GM12878 (cell line): Measurements from ENCODE around the gene H1-8. TPM values are rescaled to one million over a fixed set of nuclear protein-coding genes. Genes with fewer than 3 reads are reported as not detected.

ENCODE experiments used
- ATAC-seq: fragments of 200-7000 bp; cut with Tn5 transposase; 3 replicates; pipeline ENCODE4 v1.9.1; 2020; ENCODE audit warnings: mild to moderate bottlenecking, moderate library complexity
- BruUV-seq: library from RNA; stranded (reverse); fragments of 400-500 nt; replicated peaks from 2 replicates; lab custom pipeline; 2021; lab: Mats Ljungman, UMichigan
- CTCF ChIA-PET: fragments of 300-600 bp; sonication (Branson Sonifier 250); formaldehyde crosslinking; extraction: SDS; loops from one replicate; lab custom pipeline; 2021; ENCODE audit warnings: inconsistent platforms; lab: Yijun Ruan, JAX
- POLR2A ChIA-PET: fragments of 350-600 bp; formaldehyde crosslinking; extraction: SDS; loops from one replicate; lab custom pipeline; 2021; ENCODE audit warnings: inconsistent platforms; lab: Charles Lee
- RAD21 ChIA-PET: fragments of 300-600 bp; sonication (Branson Sonifier 250); formaldehyde crosslinking; loops from one replicate; lab custom pipeline; 2023; ENCODE audit warnings: antibody characterized with exemption; ENCODE audit not compliant: unreplicated experiment; lab: Charles Lee
- SMC1A ChIA-PET: fragments of 300-600 bp; sonication (Branson Sonifier 250); formaldehyde crosslinking; loops from one replicate; lab custom pipeline; 2023; ENCODE audit not compliant: unreplicated experiment, uncharacterized antibody; lab: Charles Lee
- DNase-seq: peaks from one replicate; pipeline ENCODE4 v3.0.0-alpha.2; 2011; ENCODE audit warnings: low read depth, low spot score
- FAIRE-seq: peaks from 3 replicates; lab custom pipeline; 2011; peaks lifted over from hg19 to GRCh38; lab: Jason Lieb, UNC
- H2AFZ ChIP-seq: 2 replicates; pipeline ENCODE4 v1.6.0; 2011; ENCODE audit warnings: low read depth, low read length, control low read depth; ENCODE audit not compliant: control insufficient read depth
- H3K27ac ChIP-seq: 2 replicates; pipeline ENCODE4 v1.5.1; 2011; ENCODE audit warnings: control low read depth; ENCODE audit not compliant: control insufficient read depth, insufficient read depth
- H3K27me3 ChIP-seq, 2 experiments: replicated peaks in 1 of 2; 2 replicates each; pipeline versions ENCODE4 v1.6.0 to v1.6.1; 2011; ENCODE audit warnings: low read length in 1 of 2; ENCODE audit not compliant: control insufficient read depth in 2 of 2, insufficient read depth in 2 of 2
- H3K36me3 ChIP-seq, 2 experiments: 2 replicates each; pipeline ENCODE4 v1.5.1; 2011; ENCODE audit warnings: low read length in 1 of 2; ENCODE audit not compliant: control insufficient read depth in 2 of 2, insufficient read depth in 2 of 2
- H3K4me1 ChIP-seq: 2 replicates; pipeline ENCODE4 v1.6.1; 2011; ENCODE audit warnings: mild to moderate bottlenecking, low read length, moderate library complexity, mixed read lengths; ENCODE audit not compliant: control insufficient read depth, insufficient read depth
- H3K4me2 ChIP-seq: 2 replicates; pipeline ENCODE4 v1.6.0; 2011; ENCODE audit warnings: control low read depth; ENCODE audit not compliant: control insufficient read depth, insufficient read depth
- H3K4me3 ChIP-seq: fragments of 200-600 bp; sonication (generic); 2 replicates; pipeline ENCODE4 v1.5.1; 2016
- H3K79me2 ChIP-seq: 2 replicates; pipeline ENCODE4 v1.6.0; 2011; ENCODE audit warnings: low read length; ENCODE audit not compliant: control insufficient read depth, insufficient read depth
- H3K9ac ChIP-seq: 2 replicates; pipeline ENCODE4 v1.8.0; 2011; ENCODE audit warnings: low read length, control low read depth, mixed read lengths; ENCODE audit not compliant: control insufficient read depth, insufficient read depth
- H3K9me3 ChIP-seq: replicated peaks from 3 replicates; pipeline ENCODE4 v1.5.1; 2011; ENCODE audit warnings: mild to moderate bottlenecking, low read length; ENCODE audit not compliant: control insufficient read depth, insufficient read depth
- H4K20me1 ChIP-seq: 2 replicates; pipeline ENCODE4 v1.6.0; 2011; ENCODE audit not compliant: control insufficient read depth, insufficient read depth
- IRF4 ChIP-seq: IDR thresholded peaks from 2 replicates; pipeline ENCODE4 v1.6.1; 2011; ENCODE audit warnings: low read depth, low read length
- MXI1 ChIP-seq: fragments of 150-350 bp; IDR thresholded peaks from 2 replicates; pipeline ENCODE4 v1.6.1; 2011; ENCODE audit warnings: low read depth, mild to moderate bottlenecking, inconsistent platforms, low read length, improper control_type of control experiment
- NBN ChIP-seq: fragments of 450-650 bp; IDR thresholded peaks from 2 replicates; pipeline ENCODE4 v1.6.1; 2016
- SUZ12 ChIP-seq: fragments of 200-600 bp; sonication (generic); IDR thresholded peaks from one replicate; pipeline ENCODE4 v1.6.1; 2018; ENCODE audit warnings: antibody characterized with exemption, mild to moderate bottlenecking; ENCODE audit not compliant: unreplicated experiment
- TAF1 ChIP-seq: IDR thresholded peaks from 2 replicates; pipeline ENCODE4 v1.6.1; 2011; ENCODE audit warnings: mild to moderate bottlenecking, low read depth, low read length, borderline replicate concordance
- TCF3 ChIP-seq: IDR thresholded peaks from 2 replicates; pipeline ENCODE4 v1.6.1; 2012; ENCODE audit warnings: low read depth, mild to moderate bottlenecking, low read length, borderline replicate concordance; ENCODE audit not compliant: insufficient read depth
- ZNF24 ChIP-seq: fragments of 450-650 bp; IDR thresholded peaks from 2 replicates; pipeline ENCODE4 v1.6.1; 2017; ENCODE audit warnings: antibody characterized with exemption, mild to moderate bottlenecking
- ZNF622 ChIP-seq: fragments of 450-650 bp; IDR thresholded peaks from 2 replicates; pipeline ENCODE4 v1.6.1; 2017; ENCODE audit warnings: mild to moderate bottlenecking, inconsistent platforms
- WGBS: methylation state at CpG from one replicate; pipeline ENCODE4 v1.1.6; 2016; ENCODE audit warnings: low lambda C conversion rate; ENCODE audit not compliant: insufficient replicate concordance, insufficient coverage; ENCODE audit errors: missing lambda C conversion rate; 5-methylcytosine and 5-hydroxymethylcytosine counted together
- in situ Hi-C: fragments of 300-500 bp; cut with MboI; formaldehyde crosslinking; loops from 9 replicates; pipeline ENCODE4 v1.14.3; 2018; ENCODE audit warnings: mixed read lengths
- intact Hi-C: fragments of 100-400 bp; cut with micrococcal nuclease; formaldehyde crosslinking; loops from one replicate; pipeline ENCODE4 v1.14.2; 2022; ENCODE audit not compliant: unreplicated experiment
- polyA plus RNA-seq, 11 experiments: library from polyadenylated mRNA; depleted of rRNA in 4 of 11; unstranded in 6 of 11; stranded (reverse) in 5 of 11; fragments of >200 nt; fragmentation: Nextera tagmentation in 4 of 11; fragmentation: Illumina TruSeq in 1 of 11; extraction: Ambion mirVana in 4 of 11; extraction: Trizol in 1 of 11; gene quantifications; 1 replicate in 1 of 11; 2 replicates in 10 of 11; pipeline versions ENCODE4 v1.2.1 to v1.2.3, GENCODE V29; 2011 to 2016; ENCODE audit warnings: inconsistent platforms in 2 of 11, missing spikeins in 2 of 11, low read depth in 1 of 11
- total RNA-seq, 4 experiments: library from RNA; depleted of rRNA in 3 of 4; stranded (reverse); fragments of >200 nt in 3 of 4; fragmentation: Illumina TruSeq in 1 of 4; extraction: Trizol in 1 of 4; gene quantifications; 2 replicates each; pipeline versions ENCODE4 v1.2.1 to v1.2.3, GENCODE V29; 2013 to 2021
- TF ChIP-seq, protein P1 (sequence below): fragments of 450-650 bp; IDR thresholded peaks from 2 replicates; pipeline ENCODE4 v1.6.1; 2017; ENCODE audit warnings: low read depth, mild to moderate bottlenecking, moderate library complexity

Gene H1-8
- total and polyA plus RNA-seq, 10 of the 15 experiments (the other 5 are each of a cell fraction or from before 2014, with no cell fraction given), result not detected

DNA sequence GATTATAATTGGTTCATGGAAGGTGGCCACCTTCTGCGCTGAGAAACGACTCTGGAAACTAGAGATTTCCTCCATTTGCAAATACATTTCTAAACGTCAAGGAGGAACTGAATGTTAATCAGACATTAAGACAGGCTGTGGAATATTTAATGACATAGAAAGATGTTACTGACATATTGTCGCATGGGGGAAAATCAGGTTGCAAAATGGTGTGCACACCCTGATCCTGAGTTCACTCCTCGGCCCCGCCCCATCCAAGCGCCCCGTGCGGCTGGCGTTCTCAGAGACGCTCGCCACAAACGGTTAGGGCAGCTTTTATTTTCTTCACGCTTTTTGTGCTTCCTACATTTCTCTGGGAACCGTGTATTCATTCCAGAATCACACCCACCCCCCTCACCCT is 10.7 kb downstream of the H1-8 start:
- H3K9ac ChIP-seq, result no peak overlapping the region
- in situ Hi-C loops, result no loop called here
- H3K36me3 ChIP-seq, result no peaks in the 10 kb centered on the region
- no peaks in the 10 kb centered on the region for H3K9me3 ChIP-seq
- no TSS peak for BruUV-seq
- ATAC-seq (peak; percentile 48; the same call in 2 of the 3 replicates), FAIRE-seq (no peak), DNase-seq (no peak)
- no peak for TF ChIP-seq SUZ12
- no peak for TF ChIP-seq TAF1
- TF ChIP-seq, protein P1, sequence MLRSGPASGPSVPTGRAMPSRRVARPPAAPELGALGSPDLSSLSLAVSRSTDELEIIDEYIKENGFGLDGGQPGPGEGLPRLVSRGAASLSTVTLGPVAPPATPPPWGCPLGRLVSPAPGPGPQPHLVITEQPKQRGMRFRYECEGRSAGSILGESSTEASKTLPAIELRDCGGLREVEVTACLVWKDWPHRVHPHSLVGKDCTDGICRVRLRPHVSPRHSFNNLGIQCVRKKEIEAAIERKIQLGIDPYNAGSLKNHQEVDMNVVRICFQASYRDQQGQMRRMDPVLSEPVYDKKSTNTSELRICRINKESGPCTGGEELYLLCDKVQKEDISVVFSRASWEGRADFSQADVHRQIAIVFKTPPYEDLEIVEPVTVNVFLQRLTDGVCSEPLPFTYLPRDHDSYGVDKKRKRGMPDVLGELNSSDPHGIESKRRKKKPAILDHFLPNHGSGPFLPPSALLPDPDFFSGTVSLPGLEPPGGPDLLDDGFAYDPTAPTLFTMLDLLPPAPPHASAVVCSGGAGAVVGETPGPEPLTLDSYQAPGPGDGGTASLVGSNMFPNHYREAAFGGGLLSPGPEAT, result no peak
- TF ChIP-seq ZNF24, result no peak
- no peak for TF ChIP-seq NBN
- TF ChIP-seq TCF3, result no peak
- no peak for TF ChIP-seq MXI1
- TF ChIP-seq IRF4, result no peak
- TF ChIP-seq ZNF622, result no peak
- H3K79me2 ChIP-seq, result no peaks in the 10 kb centered on the region
- no peak overlapping the region for H2AFZ ChIP-seq
- ChIA-PET POLR2A (interaction anchor here (0.6 kb wide), 1 partner anchor 329 kb away, joined by 3 read pairs; no protein-coding TSS in a partner anchor), RAD21 (interaction anchor here (2.1 kb wide), 2 partner anchors 61 to 63 kb away, joined by 6 to 8 read pairs; no protein-coding TSS in a partner anchor), CTCF (interaction anchor here (0.7 to 3.9 kb wide), 2 partner anchors 64 to 167 kb away, joined by 3 to 15 read pairs; no protein-coding TSS in a partner anchor), SMC1A (interaction anchor here (1.0 to 1.5 kb wide), 3 partner anchors 8 to 63 kb away, joined by 3 to 4 read pairs (median 3); no protein-coding TSS in a partner anchor)
- no peaks in the 10 kb centered on the region for H3K4me1 ChIP-seq
- peaks cover 2 to 7% of the 10 kb centered on the region in 2 experiments; a peak in 3 of 4 replicates for H3K27me3 ChIP-seq
- no peak overlapping the region for H3K4me3 ChIP-seq
- WGBS, result 8% methylated on average over 15 of the region's 15 CpGs
- no peaks in the 10 kb centered on the region for H4K20me1 ChIP-seq
- H3K4me2 ChIP-seq, result no peak overlapping the region
- no peak overlapping the region for H3K27ac ChIP-seq
- intact Hi-C loops, result no loop called here
